HG02852 (cell line): ENCODE data around the gene RAB33B.
A peak's percentile ranks its signal among the peaks of the same experiment; 100 is the strongest.
"Not testable (repeated sequence)": the region's sequence is repeated elsewhere in the genome, so short reads cannot be mapped to it uniquely, and the experiment has no call there.

ENCODE experiments used
- ATAC-seq: cut with Tn5 transposase; IDR thresholded peaks from one replicate; pipeline ENCODE4 v1.9.1; 2021; ENCODE audit warnings: mild to moderate bottlenecking, moderate library complexity; ENCODE audit not compliant: unreplicated experiment

Gene RAB33B

DNA sequence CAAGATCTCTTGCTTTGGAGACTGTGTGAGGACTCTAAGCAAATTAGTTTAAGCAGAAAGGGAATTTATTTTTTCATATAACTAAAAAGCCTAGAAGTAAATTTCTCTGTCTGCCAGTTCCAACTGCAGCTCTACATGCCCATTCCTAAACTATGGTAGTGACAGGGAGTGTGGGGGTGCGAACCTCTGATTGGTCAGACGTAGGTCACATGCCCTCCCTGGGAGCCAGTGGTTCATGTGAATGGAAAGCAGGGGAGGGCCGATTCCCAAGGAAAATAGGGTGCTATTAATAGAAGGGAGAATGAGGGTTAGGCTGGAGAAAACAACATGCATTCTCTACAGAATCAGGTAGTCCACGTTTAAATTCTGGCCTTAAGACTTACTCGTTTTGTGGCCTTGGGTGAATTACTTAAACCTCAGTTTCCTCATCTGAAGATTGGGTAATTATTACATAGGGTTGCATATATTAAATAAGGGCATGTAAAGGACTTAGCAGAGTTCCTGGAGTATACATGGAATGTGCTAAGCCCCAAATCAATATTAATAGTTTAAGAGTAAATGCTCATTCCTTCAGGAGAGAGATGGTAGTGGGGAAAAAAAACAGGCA lies 7.2 kb downstream of the RAB33B start:
- no peak for ATAC-seq

DNA sequence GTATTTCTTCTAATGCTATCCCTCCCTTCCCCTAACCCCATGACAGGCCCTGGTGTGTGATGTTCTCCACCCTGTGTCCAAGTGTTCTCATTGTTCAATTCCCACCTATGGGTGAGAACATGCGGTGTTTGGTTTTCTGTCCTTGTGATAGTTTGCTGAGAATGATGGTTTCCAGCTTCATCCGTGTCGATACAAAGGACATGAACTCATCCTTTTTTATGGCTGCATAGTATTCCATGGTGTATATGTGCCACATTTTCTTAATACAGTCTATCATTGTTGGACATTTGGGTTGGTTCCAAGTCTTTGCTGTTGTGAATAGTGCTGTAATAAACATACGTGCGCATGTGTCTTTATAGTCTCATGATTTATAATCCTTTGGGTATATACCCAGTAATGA lies 10.6 kb downstream of the RAB33B start:
- ATAC-seq, result not testable (repeated sequence)

DNA sequence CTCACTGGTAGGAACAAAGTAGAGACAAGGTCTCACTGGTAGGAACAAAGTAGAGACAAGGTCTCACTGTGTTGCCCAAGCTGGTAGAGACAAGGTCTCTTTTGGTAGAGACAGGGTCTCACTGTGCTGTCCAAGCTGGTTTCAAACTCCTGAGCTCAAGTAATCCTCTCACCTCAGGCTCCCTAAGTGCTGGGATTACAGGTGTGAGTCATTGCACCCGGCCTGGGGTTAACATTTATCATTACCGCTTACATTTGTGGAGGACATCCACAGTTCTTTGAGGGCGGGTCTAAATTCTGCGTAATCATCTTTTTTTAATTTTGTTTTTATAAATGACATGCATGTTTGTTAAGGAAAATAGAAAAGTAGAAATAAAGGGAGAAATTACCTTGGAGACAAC lies 12.0 kb downstream of the RAB33B start:
- no peak for ATAC-seq

DNA sequence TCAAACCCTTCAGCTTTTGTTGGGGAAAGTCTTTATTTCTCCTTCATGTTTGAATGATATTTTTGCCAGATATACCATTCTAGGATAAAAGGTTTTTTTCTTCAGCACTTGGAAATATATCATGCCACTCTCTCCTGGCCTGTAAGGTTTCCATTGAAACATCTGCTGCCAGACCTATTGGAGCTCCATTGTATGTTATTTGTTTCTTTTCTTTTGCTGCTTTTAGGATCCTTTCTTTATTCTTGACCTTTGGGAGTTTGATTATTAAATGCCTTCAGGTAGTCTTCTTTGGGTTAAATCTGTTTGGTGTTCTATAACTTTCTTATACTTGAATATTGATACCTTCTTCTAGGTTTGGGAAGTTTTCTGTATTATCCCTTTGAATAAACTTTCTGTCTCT lies 14.8 kb downstream of the RAB33B start:
- not testable (repeated sequence) for ATAC-seq

DNA sequence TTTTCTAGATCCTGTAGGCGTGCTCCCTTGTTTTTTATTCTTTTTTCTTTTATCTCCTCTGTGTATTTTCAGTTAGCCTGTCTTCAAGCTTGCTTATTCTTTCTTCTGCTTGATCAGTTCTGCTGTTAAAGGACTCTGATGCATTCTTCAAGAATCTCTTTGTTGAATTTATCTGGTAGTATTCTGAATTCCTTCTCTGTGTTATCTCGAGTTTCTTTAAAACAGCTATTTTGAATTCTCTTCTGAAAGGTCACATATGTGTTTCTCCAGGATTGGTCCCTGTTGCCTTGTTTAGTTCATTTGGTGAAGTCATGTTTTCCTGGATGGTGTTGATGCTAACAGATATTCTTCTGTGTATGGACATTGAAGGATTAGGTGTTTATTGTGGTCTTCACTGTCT lies 15.3 kb downstream of the RAB33B start:
- ATAC-seq, result no peak

DNA sequence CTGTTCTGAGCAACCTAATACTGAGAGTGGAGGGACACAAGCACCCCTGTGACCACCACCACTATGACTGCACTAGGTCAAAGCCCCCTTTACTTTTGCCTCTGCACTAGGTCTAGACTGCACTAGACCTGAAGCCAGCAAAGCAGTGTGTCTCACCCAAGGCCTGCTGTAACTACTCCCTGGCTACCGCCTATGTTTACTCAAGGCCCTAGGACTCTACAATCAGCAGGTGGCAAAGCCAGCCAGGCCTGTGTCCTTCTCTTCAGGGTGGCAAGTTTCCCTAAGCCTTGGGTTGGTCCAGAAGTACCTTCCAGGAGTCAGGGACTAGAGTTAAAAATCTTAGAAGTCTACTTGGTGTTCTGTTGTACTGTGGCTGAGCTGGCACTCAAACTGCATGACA lies 15.9 kb downstream of the RAB33B start:
- no peak for ATAC-seq

DNA sequence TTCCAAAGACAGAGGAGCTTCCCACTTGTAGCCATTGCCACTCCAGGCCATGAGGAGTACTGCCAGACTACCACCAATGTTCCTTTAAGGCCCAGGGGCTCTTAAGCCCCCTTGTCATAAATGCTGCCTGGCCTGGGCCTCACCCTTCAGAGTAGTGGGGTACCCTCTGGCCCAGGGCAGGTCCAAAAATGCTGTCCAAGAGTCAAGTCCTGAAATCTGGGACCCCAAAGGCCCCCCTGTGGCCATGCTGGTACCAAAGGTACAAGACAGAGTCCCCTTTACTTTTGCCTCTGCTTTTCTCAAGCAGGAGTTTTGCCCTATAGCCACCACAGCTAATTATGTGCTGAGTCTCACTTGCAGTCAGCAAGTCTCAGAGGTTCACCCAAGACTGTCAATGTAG lies 16.4 kb downstream of the RAB33B start:
- ATAC-seq, result no peak

DNA sequence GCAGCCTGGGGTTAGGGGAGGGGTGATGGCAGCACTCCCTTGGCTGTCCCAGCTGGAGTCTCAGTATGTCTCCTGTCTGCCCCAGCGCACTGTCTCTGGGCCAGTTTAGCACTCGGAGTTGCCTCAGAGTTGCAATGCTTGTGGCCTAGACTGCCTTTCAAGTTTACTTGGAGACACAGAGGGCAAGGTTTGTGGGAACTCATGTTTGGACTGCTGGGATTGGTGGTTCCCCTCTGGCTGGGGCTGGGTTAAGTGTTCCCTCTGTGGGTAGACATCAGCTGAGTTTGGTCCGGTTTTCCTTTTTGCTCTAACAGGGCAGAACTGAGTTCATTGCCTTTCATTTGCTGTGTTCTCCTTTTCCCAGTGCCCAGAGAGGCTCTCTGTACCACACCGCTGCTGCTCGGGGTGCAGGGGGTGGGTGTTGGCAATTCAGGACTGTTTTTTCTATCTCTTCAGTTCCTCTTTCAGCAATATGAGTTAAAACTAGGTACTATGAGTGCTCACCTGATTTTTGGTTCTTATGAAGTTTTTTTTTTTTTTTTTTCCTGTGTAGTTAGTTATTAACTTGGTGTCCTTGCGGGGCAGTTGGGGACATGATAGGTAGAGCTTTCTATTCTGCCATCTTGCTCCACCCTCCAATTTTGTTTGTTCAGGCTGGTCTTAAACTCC lies 17.2 kb downstream of the RAB33B start:
- peak; percentile 56 for ATAC-seq

DNA sequence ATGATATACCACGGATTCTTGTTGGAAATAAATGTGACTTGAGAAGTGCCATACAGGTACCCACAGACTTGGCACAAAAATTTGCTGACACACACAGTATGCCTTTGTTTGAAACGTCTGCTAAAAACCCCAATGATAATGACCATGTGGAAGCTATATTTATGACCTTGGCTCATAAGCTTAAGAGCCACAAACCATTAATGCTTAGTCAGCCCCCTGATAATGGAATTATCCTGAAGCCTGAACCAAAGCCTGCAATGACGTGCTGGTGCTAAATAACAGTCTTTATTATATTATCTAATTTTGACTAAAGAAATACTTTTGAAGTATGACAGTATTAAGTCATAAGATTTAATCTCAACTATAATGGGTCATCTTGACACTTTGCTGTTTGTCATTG lies 18.9 kb downstream of the RAB33B start:
- ATAC-seq, result no peak

DNA sequence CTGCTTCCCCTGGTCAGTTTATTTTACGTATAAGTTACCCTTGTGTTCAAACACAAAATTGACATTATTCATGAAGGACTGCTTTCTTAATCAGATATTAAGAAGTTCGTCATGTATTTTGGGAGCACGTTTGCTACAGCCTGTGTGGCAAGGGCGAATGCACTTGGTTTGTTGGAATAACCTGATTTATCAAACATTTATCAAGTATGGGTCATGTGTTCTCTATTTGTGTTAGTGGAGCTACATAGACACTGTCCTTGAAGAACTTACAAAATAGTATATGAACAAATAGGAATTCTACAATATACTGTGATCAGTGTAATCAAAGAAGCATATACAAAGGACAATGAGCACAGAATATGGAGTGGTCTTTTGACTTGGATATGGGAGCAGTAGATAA lies 22.4 kb downstream of the RAB33B start:
- no peak for ATAC-seq

DNA sequence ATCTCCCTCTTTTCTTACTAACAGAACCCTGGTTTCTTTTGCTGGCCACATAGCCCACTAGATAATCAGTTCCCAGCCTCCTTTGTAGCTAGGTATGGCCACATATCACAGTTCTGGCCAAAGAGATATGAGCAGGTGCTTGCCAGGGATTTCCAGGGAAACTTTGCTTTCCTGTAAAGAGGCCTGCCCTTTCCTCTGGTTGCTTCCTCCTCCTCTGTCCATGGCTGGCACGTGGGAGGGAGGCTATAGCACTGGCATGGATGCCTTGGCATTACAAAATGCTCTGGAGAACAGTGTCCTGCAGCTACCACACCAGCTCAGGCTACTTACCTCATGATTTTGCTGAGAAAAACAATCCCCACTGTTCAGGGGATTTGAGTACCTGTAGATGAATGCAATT lies 27.5 kb downstream of the RAB33B start:
- ATAC-seq, result no peak

DNA sequence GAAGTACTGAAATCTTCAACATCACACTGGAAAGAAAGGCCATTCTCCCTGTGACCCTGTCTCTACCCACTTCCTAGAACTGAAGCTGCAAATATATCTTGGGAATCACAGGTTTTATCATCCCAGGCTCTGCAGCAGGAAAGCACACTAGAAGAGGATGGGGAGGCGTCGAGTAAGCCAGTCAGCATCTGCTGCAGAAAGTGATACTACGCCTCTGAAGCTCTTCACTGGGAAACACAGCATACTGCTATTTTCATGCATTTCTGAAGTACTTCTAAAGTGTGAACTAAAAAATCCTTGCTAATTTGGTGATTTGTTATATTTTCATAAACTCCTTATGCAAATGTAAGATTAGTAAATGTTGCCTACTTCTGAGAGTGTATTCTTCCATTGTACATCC lies 29.1 kb downstream of the RAB33B start:
- no peak for ATAC-seq

DNA sequence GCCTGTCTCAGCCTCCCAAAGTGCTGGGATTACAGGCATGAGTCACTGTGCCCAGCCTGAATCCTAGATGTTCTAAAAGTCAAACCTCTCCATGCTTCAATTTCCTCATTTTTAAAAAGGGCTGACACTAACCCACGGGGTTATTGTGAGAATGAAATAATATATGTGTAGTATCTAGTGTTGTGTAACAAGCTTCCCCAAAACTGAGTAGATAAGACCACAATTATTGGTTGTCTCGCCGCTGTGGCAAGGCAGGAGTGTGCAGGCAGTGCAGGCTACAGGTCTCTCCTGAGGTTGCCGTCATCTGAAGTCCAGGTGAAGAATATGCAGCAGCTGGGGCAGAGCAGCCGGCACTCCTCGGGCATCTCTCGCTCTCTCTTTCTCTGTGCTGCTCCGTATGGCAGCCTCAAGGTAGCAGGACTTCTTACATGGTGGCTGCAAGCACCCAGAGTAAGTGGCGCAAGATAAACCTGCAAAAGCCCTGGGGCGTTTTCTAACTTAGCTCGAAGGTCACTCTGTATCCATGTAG lies 30.9 kb downstream of the RAB33B start:
- ATAC-seq, result no peak

DNA sequence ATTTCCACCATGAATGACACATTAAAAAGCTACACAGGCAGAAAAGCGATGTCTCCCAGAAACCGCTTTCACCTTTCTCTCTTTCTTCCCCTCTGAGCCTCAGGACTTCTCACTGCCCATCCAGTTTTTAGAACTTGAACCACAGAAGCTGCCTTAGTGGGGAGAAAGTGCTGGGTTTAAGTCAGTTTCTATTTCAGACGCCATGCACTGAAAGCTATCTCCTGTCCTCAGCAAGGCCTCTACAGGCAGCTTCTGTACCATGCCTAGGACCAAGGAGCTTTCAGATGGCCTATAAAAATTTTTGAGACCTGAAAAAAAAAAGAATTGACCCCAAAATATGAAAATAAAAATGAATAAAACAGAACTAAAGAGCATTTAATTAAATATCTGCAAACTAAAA lies 34.5 kb downstream of the RAB33B start:
- ATAC-seq, result no peak

DNA sequence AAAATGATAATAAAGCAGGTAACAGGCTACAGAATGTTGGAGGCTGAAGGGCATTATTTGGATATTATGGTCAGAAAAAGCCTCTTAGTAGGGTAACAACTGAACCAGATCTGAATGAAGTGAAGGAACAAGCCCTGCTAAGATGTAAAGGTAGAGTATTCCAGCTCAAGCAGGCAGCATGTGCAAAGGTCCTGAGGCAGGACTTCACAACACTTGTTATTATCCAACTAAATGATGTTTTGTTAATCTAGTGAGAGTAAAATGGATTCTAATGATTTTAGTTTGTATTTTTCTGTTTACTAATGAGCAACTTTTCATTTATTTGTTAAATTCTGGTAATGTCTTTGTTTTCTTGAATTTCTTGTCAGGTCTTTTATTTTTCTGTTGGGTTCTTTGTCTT lies 35.7 kb downstream of the RAB33B start:
- ATAC-seq, result no peak

DNA sequence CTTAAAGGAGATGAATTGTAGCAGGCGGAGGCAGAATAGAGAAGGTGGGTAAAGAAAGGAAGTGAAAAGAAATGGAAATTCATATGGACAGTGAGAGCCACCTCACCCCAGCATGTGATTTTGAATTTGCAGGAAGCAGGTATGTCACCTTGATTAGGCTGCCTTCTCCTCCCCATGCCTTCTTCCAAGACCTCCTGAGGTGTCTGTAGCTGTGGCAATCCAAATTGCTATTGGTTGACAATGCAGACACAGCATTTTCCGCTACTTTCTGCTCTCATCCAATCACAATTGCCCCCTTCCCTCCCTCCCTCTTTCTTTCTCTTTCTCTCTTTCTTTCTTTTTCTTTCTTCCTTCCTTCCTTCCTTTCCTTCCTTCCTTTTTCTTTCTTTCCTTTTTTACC lies 38.5 kb downstream of the RAB33B start:
- no peak for ATAC-seq

DNA sequence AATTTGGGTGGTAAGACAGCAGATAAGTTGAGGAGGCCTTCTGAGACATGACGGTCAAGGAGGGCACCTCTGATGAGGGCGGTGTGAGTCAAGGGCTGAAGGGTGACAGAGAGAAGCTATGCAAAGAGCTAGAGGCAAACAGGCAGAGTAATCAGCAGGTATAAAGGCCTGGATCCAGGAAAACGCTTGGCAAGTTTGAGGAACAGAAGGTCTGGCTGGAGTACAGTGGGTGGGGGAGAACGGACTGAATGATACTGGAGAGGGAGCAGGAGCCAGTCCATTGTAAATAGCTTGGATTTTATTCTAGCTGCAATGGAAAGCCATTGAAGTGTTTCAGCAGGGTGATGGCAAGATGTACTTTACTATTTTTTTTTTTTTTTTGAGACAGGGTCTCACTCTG lies 39.3 kb downstream of the RAB33B start:
- no peak for ATAC-seq

DNA sequence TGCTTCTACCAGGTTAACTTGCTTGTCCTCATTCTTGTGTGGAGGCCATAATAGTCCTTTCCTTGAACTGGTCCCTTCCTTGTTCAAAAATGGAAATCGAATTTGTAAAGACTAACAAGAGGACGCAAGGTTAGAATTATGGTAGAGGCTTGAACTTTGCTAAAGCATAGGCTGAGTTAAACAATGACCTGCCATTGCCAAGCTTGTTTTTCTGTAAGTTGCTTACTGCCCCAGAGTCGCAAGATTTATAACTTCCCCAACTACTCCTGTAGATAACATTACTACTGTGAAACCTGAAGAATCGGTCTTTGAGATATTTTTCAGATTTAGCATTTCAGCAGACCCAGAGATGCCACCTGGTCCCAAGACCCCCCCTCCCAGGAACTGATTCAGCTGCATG lies 45.3 kb downstream of the RAB33B start:
- ATAC-seq, result no peak

DNA sequence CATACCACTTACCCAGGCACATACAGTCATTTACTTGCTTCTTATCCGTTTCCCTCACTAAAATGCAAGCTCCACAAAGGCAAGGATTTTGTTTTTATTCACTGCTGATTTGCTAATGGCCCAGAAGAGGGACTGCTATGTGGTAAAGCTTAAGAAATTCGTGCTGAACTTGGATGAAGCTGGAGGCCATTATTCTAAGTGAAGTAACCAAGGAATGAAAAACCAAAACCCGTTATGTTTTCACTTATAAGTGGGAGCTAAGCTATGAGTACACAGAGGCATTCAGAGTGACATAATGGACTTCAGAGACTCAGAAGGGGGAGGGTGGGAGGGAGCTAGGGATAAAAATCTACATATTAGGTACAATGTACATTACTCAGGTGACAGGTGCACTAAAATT lies 47.2 kb downstream of the RAB33B start:
- no peak for ATAC-seq

DNA sequence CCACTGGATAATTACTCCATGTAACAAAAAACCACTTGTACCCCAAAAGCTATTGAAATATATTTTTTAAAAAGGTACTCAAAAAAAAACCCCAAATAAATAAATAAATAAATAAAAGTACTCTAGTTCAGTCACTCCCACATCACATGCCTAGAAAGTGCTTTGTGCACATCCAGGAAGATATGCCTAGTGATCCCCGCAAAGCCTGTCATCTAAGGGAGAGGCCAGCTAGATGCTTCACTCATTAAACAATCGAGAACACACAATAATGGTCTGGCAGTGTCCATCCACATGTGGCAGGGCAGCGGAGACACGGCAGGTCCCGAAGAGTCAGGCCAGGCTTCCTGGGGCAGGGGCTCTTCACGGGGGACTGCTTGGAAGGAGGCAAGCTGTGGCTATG lies 47.6 kb downstream of the RAB33B start:
- no peak for ATAC-seq

DNA sequence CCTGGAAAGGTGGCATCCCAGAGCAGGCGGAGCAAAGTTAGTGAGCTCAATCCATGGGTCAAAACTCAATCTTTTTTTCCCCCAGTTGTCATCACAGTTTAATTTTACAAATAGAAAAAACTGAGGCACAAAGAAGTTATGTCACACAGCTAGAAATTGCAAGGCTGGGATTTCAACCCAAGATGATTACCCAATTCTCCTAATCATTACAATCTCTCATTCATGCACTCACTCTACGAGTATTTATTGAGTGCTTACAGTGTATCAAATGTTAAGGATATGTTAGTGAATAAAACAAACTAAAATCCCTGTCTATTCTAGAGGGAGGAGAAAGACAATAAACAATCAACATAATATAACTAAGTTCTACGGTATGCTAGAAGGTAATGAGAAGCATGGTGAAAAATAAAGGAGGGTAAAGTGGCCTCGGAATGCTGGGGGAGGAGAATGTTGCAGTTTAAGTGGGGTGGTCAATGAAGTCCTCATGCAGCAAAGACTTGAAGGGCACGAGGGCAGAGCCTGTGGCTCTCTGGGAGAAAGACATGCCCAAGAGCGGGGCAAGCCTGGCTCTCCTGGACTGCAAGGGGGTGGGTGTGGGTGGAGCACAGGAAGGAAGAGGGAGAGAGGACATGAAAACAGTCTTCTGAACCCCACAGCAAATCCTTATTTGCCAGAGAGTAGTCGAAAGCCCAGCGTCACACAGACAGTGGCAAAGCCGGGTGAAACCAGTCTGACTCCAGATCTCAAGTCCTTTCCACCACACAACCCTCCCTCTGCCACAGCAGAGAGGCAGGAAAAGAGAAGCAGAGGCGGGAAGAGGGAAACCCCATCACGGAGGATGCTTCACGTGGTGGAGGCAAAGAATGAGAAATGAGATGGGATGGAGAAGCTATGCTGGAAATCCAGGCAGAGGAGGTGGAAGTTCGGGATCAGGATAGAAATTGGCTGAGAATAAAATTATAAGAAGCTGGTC lies 48.3 kb downstream of the RAB33B start:
- ATAC-seq, result no peak
